HG03095 (cell line): ENCODE results near the gene MTHFD2.
"Not testable (repeated sequence)": the region's sequence is repeated elsewhere in the genome, so short reads cannot be mapped to it uniquely, and the experiment has no call there.

Experiments used
- ATAC-seq: cut with Tn5 transposase; IDR thresholded peaks from one replicate; pipeline ENCODE4 v1.9.1; 2021; ENCODE audit warnings: moderate library complexity; ENCODE audit not compliant: unreplicated experiment

Gene MTHFD2

DNA sequence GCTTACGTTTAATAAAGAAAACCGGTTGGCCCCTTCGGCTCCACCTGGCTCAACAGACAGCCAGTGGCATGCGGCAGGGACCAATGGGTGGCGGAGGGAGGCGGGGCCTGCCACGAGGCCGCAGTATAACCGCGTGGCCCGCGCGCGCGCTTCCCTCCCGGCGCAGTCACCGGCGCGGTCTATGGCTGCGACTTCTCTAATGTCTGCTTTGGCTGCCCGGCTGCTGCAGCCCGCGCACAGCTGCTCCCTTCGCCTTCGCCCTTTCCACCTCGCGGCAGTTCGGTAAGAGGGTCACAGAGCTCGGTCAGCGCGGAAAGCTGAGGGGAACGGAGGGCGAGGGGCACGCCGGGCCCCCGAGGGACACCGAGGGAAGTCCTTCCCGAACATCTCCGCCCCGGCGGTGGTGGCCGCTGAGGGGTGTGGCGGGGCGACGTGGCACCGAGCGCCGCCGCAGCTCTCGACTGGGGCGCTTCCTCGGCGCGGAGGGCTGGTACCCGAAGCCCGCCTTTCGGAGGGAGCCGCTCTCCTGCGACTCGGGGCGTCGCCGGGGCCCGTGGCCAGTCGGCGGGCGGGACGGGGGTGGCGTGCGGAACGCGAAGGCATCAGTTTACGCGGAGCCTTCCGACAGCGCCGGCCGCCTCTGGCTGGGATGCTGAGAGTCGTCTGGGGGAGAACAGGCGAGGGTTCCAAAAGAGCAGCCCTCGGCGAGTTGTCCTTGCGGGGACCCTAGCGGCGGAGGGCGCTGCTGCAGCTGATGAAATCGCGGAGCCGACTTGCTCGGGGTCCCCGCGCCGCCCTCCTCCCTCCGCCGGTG lies at the start of gene MTHFD2:
Gene MTHFD2, plus strand, starts transcription at position 155 of the 814 bp plus-strand sequence. Its CDS starts 27 bp downstream, at position 182.
- peak; percentile 78 for ATAC-seq

- no peak for ATAC-seq
These were observed 49.2 kb upstream of the MTHFD2 start for GRCh38 chr2:74149247-74149525.

DNA sequence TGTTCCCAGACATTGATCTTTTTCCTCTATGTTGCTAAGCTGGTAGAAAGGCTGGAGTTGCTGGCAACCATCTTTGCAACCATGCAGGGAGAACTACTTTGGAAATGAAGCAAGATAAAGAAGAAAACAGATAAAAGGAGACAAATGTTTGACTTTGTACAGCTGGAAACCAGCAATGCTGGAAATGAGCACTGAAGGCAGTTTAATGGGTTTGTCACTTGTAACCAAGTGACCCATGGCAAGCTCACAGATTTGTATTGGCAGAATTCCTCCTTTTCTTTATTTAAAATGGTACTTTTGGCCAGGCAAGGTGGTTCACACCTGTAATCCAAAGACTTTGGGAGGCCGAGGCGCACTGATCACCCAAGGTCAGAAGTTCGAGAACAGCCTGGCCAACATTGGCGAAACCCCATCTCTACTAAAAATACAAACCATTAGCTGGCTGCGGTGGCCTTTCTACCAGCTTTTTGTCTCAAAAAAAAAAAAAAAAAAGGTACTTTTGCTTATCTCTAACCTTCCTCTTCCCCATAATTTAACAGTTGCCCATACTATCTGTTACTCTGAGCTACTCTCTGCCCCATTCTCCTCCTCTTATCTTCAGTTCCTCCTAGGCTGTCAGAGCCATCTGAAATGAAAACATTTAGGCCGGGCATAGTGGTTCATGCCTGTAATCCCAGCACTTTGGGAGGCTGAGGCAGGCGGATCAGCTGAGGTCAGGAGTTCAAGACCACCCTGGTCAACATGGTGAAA lies 48.7 kb upstream of the MTHFD2 start:
- ATAC-seq = no peak

DNA sequence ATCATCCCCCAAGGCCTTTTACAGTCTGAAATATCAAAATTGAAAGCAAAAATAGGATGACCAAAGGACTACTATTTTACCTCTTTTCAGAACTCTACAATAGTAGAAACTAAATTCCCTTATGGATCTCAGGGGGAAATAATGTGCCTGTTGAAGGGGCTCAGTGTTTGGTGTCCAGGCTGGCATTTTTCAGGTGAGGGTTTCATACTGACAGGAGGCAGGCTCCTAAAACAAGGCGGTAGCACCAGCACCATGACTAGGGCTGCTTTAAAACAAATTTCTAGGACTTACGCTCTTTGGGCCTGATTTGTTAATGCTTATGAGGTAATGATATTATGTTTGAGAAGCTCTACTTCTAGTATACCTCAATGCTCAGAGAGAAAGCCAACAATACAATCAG lies 45.5 kb upstream of the MTHFD2 start:
- ATAC-seq = no peak

DNA sequence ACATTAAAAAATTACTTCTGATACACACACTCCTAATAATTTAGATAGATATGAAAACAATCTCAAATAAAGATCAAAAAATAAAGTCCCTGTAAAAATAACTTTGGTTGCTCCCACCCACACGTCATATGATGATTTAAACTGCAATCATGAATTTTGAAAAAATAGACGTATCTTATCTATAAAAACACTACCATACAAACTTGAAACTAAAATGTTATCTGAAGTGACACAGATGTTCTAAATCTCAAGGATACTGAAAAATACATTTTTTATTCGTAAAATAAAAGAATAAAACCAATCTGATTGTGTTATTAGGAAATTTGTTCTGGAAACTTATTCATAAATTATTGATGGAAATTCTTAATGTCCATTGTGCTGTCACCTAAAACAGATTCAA lies 42.6 kb upstream of the MTHFD2 start:
- ATAC-seq = no peak

GRCh38 chr2:74162951-74163350 lies 35.5 kb upstream of the MTHFD2 start:
- no peak for ATAC-seq

GRCh38 chr2:74164761-74165160 lies 33.7 kb upstream of the MTHFD2 start:
- ATAC-seq = no peak

GRCh38 chr2:74168739-74169138 lies 29.7 kb upstream of the MTHFD2 start:
- ATAC-seq = no peak

- no peak for ATAC-seq
These were observed 23.5 kb upstream of the MTHFD2 start for GRCh38 chr2:74174909-74175308.

DNA sequence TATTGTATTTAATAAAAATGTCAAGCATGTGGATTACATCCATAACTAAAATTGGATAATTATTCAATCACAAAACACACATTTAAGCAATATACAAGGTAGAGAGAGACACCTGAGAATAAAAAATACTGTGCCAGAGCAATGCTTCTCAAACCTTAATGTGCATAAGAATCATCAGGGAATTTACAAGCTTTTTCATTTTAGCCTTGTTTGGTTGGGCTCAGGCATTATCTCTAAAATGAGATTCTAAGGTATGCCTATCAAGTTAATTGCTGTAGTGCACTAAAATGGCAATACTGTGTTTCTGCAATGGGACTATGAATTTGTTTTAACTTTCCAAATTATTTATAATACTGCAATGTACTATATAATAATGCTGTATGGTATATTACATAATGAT lies 20.7 kb upstream of the MTHFD2 start:
- ATAC-seq = no peak

- ATAC-seq = peak; percentile 79
These were observed 20.0 kb upstream of the MTHFD2 start, which contains the start of gene MOB1A for GRCh38 chr2:74178211-74179062. Gene MOB1A, minus strand, starts transcription at chr2:74178879. Its CDS starts 205 bp downstream, at chr2:74178674.

GRCh38 chr2:74179063-74179865 lies 19.2 kb upstream of the MTHFD2 start:
- ATAC-seq = peak; percentile 8

DNA sequence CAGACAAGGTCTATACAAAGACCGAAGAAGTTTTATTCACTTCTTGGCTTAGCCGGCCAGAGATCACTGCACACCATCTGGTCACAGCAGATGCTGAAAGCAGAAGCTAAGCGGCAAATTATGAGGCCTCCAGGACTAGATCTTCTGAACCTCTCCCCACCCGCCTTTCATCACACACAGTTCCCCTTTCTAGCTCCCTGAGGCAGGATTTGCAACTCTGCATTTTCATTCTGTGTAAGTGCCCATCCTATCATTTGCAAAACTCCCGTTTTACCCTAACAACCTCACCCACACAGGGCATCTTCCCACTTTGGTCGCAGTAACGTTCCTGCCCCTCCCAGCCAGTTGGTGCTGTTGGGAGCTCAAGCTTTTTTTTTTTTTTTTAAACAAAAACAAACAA lies 16.7 kb upstream of the MTHFD2 start:
- peak; percentile 41 for ATAC-seq

DNA sequence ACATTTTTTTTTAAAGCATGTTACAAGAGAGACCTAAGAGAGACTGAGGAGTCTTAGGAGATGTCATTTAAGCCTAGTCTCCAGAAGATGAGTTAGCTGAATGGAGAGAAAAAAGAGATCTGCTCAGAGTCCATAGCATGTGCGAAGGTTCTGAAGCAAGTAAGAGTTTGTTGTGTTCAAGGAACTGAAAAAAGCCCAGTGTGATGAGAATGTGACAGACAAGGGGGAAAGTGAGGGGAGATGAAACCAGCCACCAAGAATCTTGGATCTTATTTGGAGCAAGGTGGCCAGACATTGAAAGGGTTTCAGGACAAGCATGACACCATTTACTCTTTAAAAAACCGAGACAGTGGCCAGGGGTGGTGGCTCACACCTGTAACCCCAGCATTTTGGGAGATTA lies 14.5 kb upstream of the MTHFD2 start:
- no peak for ATAC-seq

DNA sequence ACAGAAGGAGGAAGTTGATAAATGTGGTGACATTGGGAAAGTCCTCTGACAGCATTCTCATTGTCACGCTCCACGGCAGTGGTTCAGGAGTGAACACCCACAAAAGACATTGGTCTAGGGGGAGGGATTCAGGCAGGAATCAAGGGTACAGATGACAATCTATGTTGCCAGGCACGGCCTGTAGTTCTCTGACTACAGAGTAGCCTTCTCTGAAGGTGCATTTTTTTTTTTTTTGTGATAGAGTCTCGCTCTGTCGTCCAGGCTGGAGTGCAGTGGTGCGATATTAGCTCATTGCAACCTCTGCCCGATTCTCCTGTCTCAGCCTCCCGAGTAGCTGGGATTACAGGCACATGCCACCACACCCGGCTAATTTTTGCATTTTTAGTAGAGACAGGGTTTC lies 12.4 kb upstream of the MTHFD2 start:
- ATAC-seq = peak; percentile 38

- ATAC-seq = not testable (repeated sequence)
These were observed 11.7 kb upstream of the MTHFD2 start for GRCh38 chr2:74186706-74187105.

GRCh38 chr2:74188018-74188601 lies 10.3 kb upstream of the MTHFD2 start:
- ATAC-seq = no peak

GRCh38 chr2:74188696-74189095 lies 9.7 kb upstream of the MTHFD2 start:
- ATAC-seq = no peak

DNA sequence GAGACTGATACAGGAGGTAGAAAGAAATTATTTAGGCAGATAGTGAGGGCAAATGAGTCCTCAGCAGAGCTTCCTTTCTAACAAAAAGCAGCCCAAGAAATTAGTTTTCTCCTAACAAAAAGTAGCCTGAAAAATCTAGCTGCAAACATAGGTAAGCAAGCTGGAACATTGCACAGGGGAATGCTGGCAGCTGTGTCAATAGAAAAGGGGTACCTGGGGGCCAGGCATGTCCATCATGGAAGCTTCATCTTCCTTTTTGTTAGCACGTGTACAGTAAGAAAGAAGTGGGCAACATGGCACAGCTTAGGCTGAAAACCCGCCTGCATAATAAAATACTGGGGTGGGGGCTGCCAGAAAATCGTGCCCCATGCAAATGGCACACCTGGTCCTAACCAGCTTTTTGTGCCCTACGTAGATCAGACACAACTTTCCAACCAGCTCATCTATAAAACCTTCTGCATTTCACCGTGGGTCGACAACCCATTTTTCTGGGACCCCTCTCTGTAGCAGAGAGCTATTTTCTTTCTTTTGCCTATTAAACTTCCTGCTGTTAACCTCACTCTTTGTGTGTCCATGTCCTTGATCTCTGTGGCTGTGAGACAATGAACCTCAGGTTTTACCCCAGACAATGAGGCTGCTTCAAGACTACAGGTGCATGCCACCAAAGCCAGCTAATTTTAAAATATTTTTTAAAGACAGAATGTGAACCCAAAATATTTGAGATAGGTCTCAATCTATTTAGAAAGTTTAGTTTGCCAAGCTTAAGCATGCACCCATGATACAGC lies 6.6 kb upstream of the MTHFD2 start:
- ATAC-seq = no peak
